Adrenal gland (tissue), 12 donors: Measurements from ENCODE around the gene CRTC1. TPM values are rescaled to one million over a fixed set of nuclear protein-coding genes. Genes with fewer than 3 reads are reported as not detected.
A peak's percentile ranks its signal among the peaks of the same experiment; 100 is the strongest.

Experiments
- DNase-seq, 7 donors: peaks; one replicate each; pipeline ENCODE4 v3.0.0-alpha.2; 2019 to 2020
- H3K27ac ChIP-seq, 5 donors: fragments of 200-600 bp; sonication (generic) in 4 of 5; 1 replicate in 3 of 5; 2 replicates in 2 of 5; pipeline versions ENCODE4 v1.5.1 to v1.8.0; 2016 to 2020; ENCODE audit warnings: mild to moderate bottlenecking in 1 of 5
- H3K27me3 ChIP-seq: fragments of 200-600 bp; 2 replicates; pipeline ENCODE4 v1.8.0; 2021
- H3K36me3 ChIP-seq, 2 donors: fragments of 200-600 bp; replicated peaks in 1 of 2; 1 replicate in 1 of 2; 2 replicates in 1 of 2; pipeline versions ENCODE4 v1.5.1 to v1.8.0; 2018 to 2022
- H3K4me1 ChIP-seq, 2 donors: fragments of 200-600 bp; replicated peaks in 1 of 2; 1 replicate in 1 of 2; 2 replicates in 1 of 2; pipeline versions ENCODE4 v1.5.1 to v1.8.0; 2018 to 2021
- H3K4me3 ChIP-seq, 4 donors: fragments of 200-600 bp; sonication (generic) in 3 of 4; one replicate each; pipeline ENCODE4 v1.5.1; 2016 to 2018
- H3K9me3 ChIP-seq, 3 donors: fragments of 200-600 bp; sonication (generic) in 1 of 3; replicated peaks in 1 of 3; 1 replicate in 2 of 3; 2 replicates in 1 of 3; pipeline versions ENCODE4 v1.5.1 to v1.8.0; 2016 to 2021
- CTCF ChIP-seq, 6 experiments: fragments of 450-650 bp in 4 of 6; fragments of 200-600 bp in 2 of 6; sonication (generic) in 1 of 6; IDR thresholded peaks; 1 replicate in 5 of 6; 2 replicates in 1 of 6; pipeline versions ENCODE4 v1.5.1 to v1.8.0; 2016 to 2021; ENCODE audit warnings: antibody characterized with exemption in 6 of 6, mild to moderate bottlenecking in 2 of 6, moderate library complexity in 1 of 6
- POLR2A ChIP-seq, 2 donors: fragments of 450-650 bp; IDR thresholded peaks; one replicate each; pipeline ENCODE4 v1.6.1; 2017; ENCODE audit warnings: antibody characterized with exemption in 2 of 2, mild to moderate bottlenecking in 2 of 2, moderate library complexity in 1 of 2
- WGBS, 4 donors: extraction: QIAGEN DNeasy Blood & Tissue Kit in 2 of 4; methylation state at CpG; one replicate each; pipeline versions ENCODE4 v1.1.5 to v1.1.7; 2013 to 2017; 5-methylcytosine and 5-hydroxymethylcytosine counted together
- intact Hi-C, 2 donors: fragments of 100-400 bp; cut with DNase I; formaldehyde crosslinking; loops; one replicate each; pipeline versions ENCODE4 v1.14.1 to v1.15.0; 2022 to 2023
- polyA plus RNA-seq, 3 donors: library from polyadenylated mRNA; stranded (reverse); fragments of 200-250 nt in 2 of 3; fragments of 350-450 nt in 1 of 3; fragmentation: Illumina TruSeq in 1 of 3; extraction: RNeasy Lipid Tissue Mini Kit (QIAGEN cat#74804) in 1 of 3; gene quantifications; one replicate each; pipeline ENCODE4 v1.2.3, GENCODE V29; 2013 to 2014
- total RNA-seq, 9 donors: library from RNA; depleted of rRNA in 4 of 9; stranded (reverse); fragments of >200 nt in 4 of 9; fragments of 120-200 nt in 1 of 9; fragmentation: NEBNext Ultra II Directional in 1 of 9; extraction: Animal tissue kit (Norgen Biotek cat#: 25700) in 1 of 9; gene quantifications; one replicate each; pipeline versions ENCODE4 v1.1.0 to v1.2.4, GENCODE V29; 2013 to 2023
- donor health status: healthy with polysubstance abuse.
- donor health status: Bipolar disorder and iron deficiency.
- donor health status: DM: yes; HTN: yes; CAD: no.
- donor health status: DM: no; HTN: no; CAD: no.
- donor health status: DM: no; HTN: no; CAD: no.
- donor health status: DM: yes; HTN: yes; CAD: no.

CRTC1 gene
- total and polyA plus RNA-seq, 12 donors: 3.1 to 38.1 (median 10.3) TPM

GRCh38 chr19:18775586-18776287 lies 92.3 kb downstream of the CRTC1 start:
- Histone ChIP-seq H3K4me3 (no peak overlapping the region), H3K36me3 (no peaks in the 10 kb centered on the region), H3K27me3 (peaks cover 3% of the 10 kb centered on the region), H3K4me1 (peaks cover 0 to 6% of the 10 kb centered on the region in 2 donors), H3K27ac (no peak overlapping the region), H3K9me3 (no peaks in the 10 kb centered on the region)
- DNase-seq: peak in 4 of 7 donors; percentile 54 to 62 (median 58)
- intact Hi-C loops: no loop called here
- WGBS, 4 donors: 73 to 89% (median 81%) methylated on average over 8 to 33 of the region's 33 CpGs
- no peak for TF ChIP-seq POLR2A (IDR thresholded peaks at IDR 0.05)
- no peak for TF ChIP-seq CTCF (IDR thresholded peaks at IDR 0.05)

- Histone ChIP-seq H3K27ac (no peak overlapping the region), H3K27me3 (peaks cover 6% of the 10 kb centered on the region), H3K4me1 (peaks cover 0 to 6% of the 10 kb centered on the region in 2 donors), H3K4me3 (no peak overlapping the region), H3K9me3 (no peaks in the 10 kb centered on the region), H3K36me3 (no peaks in the 10 kb centered on the region)
- WGBS, 4 donors: 61 to 85% (median 74%) methylated on average over 2 to 8 of the region's 8 CpGs
- peak in 1 of 7 donors; percentile 31 for DNase-seq
- TF ChIP-seq CTCF (IDR thresholded peaks at IDR 0.05) (peak in 2 of 6 experiments; percentile 2 to 9), POLR2A (IDR thresholded peaks at IDR 0.05) (no peak)
- intact Hi-C loops: no loop called here
These were observed 92.8 kb downstream of the CRTC1 start for GRCh38 chr19:18776288-18776594.

GRCh38 chr19:18776736-18777135 lies 93.3 kb downstream of the CRTC1 start:
- peaks cover 0 to 6% of the 10 kb centered on the region in 2 donors for H3K4me1 ChIP-seq
- intact Hi-C loops: no loop called here
- peaks cover 10% of the 10 kb centered on the region for H3K27me3 ChIP-seq
- H3K36me3 ChIP-seq: no peaks in the 10 kb centered on the region
- no peak overlapping the region for H3K4me3 ChIP-seq
- TF ChIP-seq POLR2A (IDR thresholded peaks at IDR 0.05) (no peak), CTCF (IDR thresholded peaks at IDR 0.05) (no peak)
- H3K9me3 ChIP-seq: no peaks in the 10 kb centered on the region
- no peak overlapping the region for H3K27ac ChIP-seq
- 58 to 70% (median 62%) methylated on average over 4 to 12 of the region's 12 CpGs; no CpG with 5 or more reads in 1 of the 4 donors for WGBS, 4 donors
- DNase-seq: peak in 1 of 7 donors; percentile 54

GRCh38 chr19:18777301-18778075 lies 94.0 kb downstream of the CRTC1 start:
- 30 to 85% (median 49%) methylated on average over 25 to 71 of the region's 71 CpGs for WGBS, 4 donors
- no peak for TF ChIP-seq CTCF (IDR thresholded peaks at IDR 0.05)
- TF ChIP-seq POLR2A (IDR thresholded peaks at IDR 0.05): no peak
- no peaks in the 10 kb centered on the region for H3K36me3 ChIP-seq
- peaks cover 15% of the 10 kb centered on the region for H3K27me3 ChIP-seq
- intact Hi-C loops: no loop called here
- DNase-seq: no peak
- no peak overlapping the region for H3K4me3 ChIP-seq
- H3K27ac ChIP-seq: no peak overlapping the region
- no peaks in the 10 kb centered on the region for H3K9me3 ChIP-seq
- peaks cover 0 to 6% of the 10 kb centered on the region in 2 donors for H3K4me1 ChIP-seq
